ENCODE measurements around the gene ZBED1. TPM values are rescaled to one million over a fixed set of nuclear protein-coding genes. Genes with fewer than 3 reads are reported as not detected.

The ZBED1 gene
- total and polyA plus RNA-seq, 8 donors, result 10.9 to 61.4 (median 22.5) TPM

GRCh38 chrX:2504706-2505332, 4.0 kb upstream of the ZBED1 start:
- H3K9me3 ChIP-seq, result no peaks in the 10 kb centered on the region
- H3K27me3 ChIP-seq, result no peaks in the 10 kb centered on the region
- WGBS, 5 donors, result 49 to 58% (median 57%) methylated on average over 7 of the region's 7 CpGs
- intact Hi-C loops (cut with DNase I; ENCODE audit: low total_unique reads), result no loop called here
- DNase-seq, result no peak
- no peak overlapping the region for H3K4me3 ChIP-seq
- peaks cover under 1 to 4% (median 3%) of the 10 kb centered on the region in 4 donors for H3K4me1 ChIP-seq
- TF ChIP-seq CTCF (IDR thresholded peaks at IDR 0.05) (no peak), EP300 (IDR thresholded peaks at IDR 0.05) (no peak), POLR2A (IDR thresholded peaks at IDR 0.05) (no peak), POLR2AphosphoS5 (IDR thresholded peaks at IDR 0.05) (no peak)
- no peaks in the 10 kb centered on the region for H3K36me3 ChIP-seq
- H3K27ac ChIP-seq, result no peak overlapping the region

GRCh38 chrX:2503591-2504500, 3.1 kb upstream of the ZBED1 start:
- H3K36me3 ChIP-seq, result no peaks in the 10 kb centered on the region
- H3K4me1 ChIP-seq, result peaks cover 10 to 14% (median 12%) of the 10 kb centered on the region in 4 donors
- no peak overlapping the region for H3K4me3 ChIP-seq
- H3K27me3 ChIP-seq, result no peaks in the 10 kb centered on the region
- H3K27ac ChIP-seq, result no peak overlapping the region
- TF ChIP-seq POLR2AphosphoS5 (IDR thresholded peaks at IDR 0.05), result no peak
- TF ChIP-seq CTCF (IDR thresholded peaks at IDR 0.05), result no peak
- TF ChIP-seq EP300 (IDR thresholded peaks at IDR 0.05), result no peak
- no peak for TF ChIP-seq POLR2A (IDR thresholded peaks at IDR 0.05)
- H3K9me3 ChIP-seq, result no peaks in the 10 kb centered on the region
- 84 to 92% (median 88%) methylated on average over 11 to 13 of the region's 13 CpGs for WGBS, 5 donors
- intact Hi-C loops (cut with DNase I; ENCODE audit: low total_unique reads), result no loop called here
- no peak for DNase-seq

GRCh38 chrX:2502668-2503519, 2.1 kb upstream of the ZBED1 start:
- no peak for TF ChIP-seq CTCF (IDR thresholded peaks at IDR 0.05)
- no peak for TF ChIP-seq POLR2AphosphoS5 (IDR thresholded peaks at IDR 0.05)
- TF ChIP-seq EP300 (IDR thresholded peaks at IDR 0.05), result no peak
- TF ChIP-seq POLR2A (IDR thresholded peaks at IDR 0.05), result no peak
- peak; percentile 25 to 26 for DNase-seq
- Histone ChIP-seq H3K27me3 (no peaks in the 10 kb centered on the region), H3K36me3 (no peaks in the 10 kb centered on the region), H3K4me1 (peaks cover 20 to 23% (median 20%) of the 10 kb centered on the region in 4 donors), H3K27ac (peak overlapping the region in 1 of 5 donors; percentile 17), H3K4me3 (no peak overlapping the region), H3K9me3 (no peaks in the 10 kb centered on the region)
- 56 to 62% (median 61%) methylated on average over 19 of the region's 19 CpGs for WGBS, 5 donors
- intact Hi-C loops (cut with DNase I; ENCODE audit: low total_unique reads), result no loop called here

- Histone ChIP-seq H3K36me3 (no peaks in the 10 kb centered on the region), H3K9me3 (no peaks in the 10 kb centered on the region), H3K27ac (no peak overlapping the region), H3K27me3 (no peaks in the 10 kb centered on the region), H3K4me3 (no peak overlapping the region), H3K4me1 (peaks cover 27 to 30% (median 27%) of the 10 kb centered on the region in 4 donors)
- intact Hi-C loops (cut with DNase I; ENCODE audit: low total_unique reads), result no loop called here
- WGBS, 5 donors, result 79 to 85% (median 84%) methylated on average over 3 to 5 of the region's 5 CpGs
- TF ChIP-seq CTCF (IDR thresholded peaks at IDR 0.05), result no peak
- DNase-seq, result peak in 1 of 2 donors; percentile 22
These were observed 1.4 kb upstream of the ZBED1 start for GRCh38 chrX:2502120-2502667.
